Thoracic aorta (tissue), 2 donors: ENCODE results near the gene TENM4. TPM values are rescaled to one million over a fixed set of nuclear protein-coding genes. Genes with fewer than 3 reads are reported as not detected.

Source experiments
- ATAC-seq: fragments of 150-250 bp; one replicate; pipeline ENCODE4 v1.8.0; 2017; ENCODE audit warnings: low read depth; ENCODE audit not compliant: insufficient number of reproducible peaks, low FRiP score
- DNase-seq: peaks from one replicate; pipeline ENCODE4 v3.0.0-alpha.2; 2020; ENCODE audit warnings: low spot score
- H3K27ac ChIP-seq, 2 donors: fragments of 200-600 bp; sonication (generic); 1 replicate in 1 of 2; 2 replicates in 1 of 2; pipeline ENCODE4 v1.5.1; 2016; ENCODE audit warnings: mild to moderate bottlenecking in 2 of 2, moderate library complexity in 2 of 2
- H3K27me3 ChIP-seq: fragments of 200-600 bp; sonication (generic); replicated peaks from 2 replicates; pipeline ENCODE4 v1.6.0; 2016; ENCODE audit warnings: mild to moderate bottlenecking; ENCODE audit not compliant: insufficient read depth
- H3K36me3 ChIP-seq: fragments of 200-600 bp; sonication (generic); one replicate; pipeline ENCODE4 v1.5.1; 2016
- H3K4me1 ChIP-seq, 2 donors: fragments of 200-600 bp; sonication (generic); 1 replicate in 1 of 2; 2 replicates in 1 of 2; pipeline versions ENCODE4 v1.5.1 to v1.6.0; 2016; ENCODE audit warnings: low read depth in 2 of 2, mild to moderate bottlenecking in 1 of 2; ENCODE audit not compliant: control insufficient read depth in 1 of 2
- H3K4me3 ChIP-seq: fragments of 200-600 bp; sonication (generic); 2 replicates; pipeline ENCODE4 v1.5.1; 2016; ENCODE audit warnings: mild to moderate bottlenecking
- H3K9me3 ChIP-seq: fragments of 200-600 bp; sonication (generic); 2 replicates; pipeline ENCODE4 v1.5.1; 2016
- CTCF ChIP-seq: fragments of 200-600 bp; sonication (generic); IDR thresholded peaks from one replicate; pipeline ENCODE4 v1.5.1; 2019; ENCODE audit warnings: antibody characterized with exemption
- total RNA-seq, 2 donors: library from RNA; depleted of rRNA; stranded (reverse); fragments of >200 nt; gene quantifications; one replicate each; pipeline versions ENCODE4 v1.1.0 to v1.2.3, GENCODE V29; 2016

TENM4 gene
- total RNA-seq, 2 donors from 2014 or later: 6.1 to 13.3 TPM

DNA sequence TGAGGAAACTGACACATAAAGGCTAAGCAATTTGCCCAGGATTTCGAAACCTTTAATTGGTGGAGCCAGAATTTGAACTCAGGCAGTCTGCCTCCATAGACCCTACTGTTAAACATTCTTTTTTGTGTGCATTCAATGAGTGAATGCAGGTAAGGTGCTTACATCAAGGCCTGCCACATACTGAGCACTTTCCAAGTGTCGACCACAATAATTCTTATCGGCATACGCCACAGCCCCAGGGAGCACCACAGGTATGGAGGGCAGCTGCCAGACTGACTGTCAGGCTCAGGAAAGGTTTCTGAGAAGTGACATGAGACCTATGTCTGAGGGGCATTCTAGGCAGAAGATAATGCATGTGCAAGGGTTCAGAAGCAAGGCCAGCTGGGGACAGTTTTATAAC lies 531.4 kb downstream of the TENM4 start:
- no peaks in the 10 kb centered on the region for H3K9me3 ChIP-seq
- DNase-seq (no peak), ATAC-seq (no peak)
- no peaks in the 10 kb centered on the region for H3K36me3 ChIP-seq
- H3K4me1 ChIP-seq: no peaks in the 10 kb centered on the region
- no peak for TF ChIP-seq CTCF
- H3K27ac ChIP-seq: no peak overlapping the region
- no peak overlapping the region for H3K4me3 ChIP-seq
- H3K27me3 ChIP-seq: no peaks in the 10 kb centered on the region

DNA sequence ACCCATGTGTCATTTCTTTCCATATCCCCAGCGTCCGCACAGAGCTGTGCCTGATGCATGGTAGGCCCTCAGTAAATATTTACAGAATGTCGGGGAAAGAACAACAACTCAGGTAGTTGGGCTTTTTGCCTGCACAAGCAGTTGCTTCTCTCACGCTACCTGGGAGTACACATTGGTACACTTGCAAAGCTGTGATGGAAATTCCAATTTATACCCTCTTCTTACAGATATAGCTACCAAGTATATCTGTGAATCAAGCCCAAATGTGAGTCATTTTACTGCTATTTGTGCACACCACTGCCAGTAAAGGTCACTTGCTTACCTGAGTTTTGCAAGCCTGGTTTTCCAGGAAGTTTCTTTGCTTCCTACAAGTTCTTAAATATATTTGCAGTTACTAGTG lies 533.2 kb downstream of the TENM4 start:
- no peaks in the 10 kb centered on the region for H3K9me3 ChIP-seq
- TF ChIP-seq CTCF: no peak
- no peak overlapping the region for H3K4me3 ChIP-seq
- DNase-seq: no peak
- no peak for ATAC-seq
- no peaks in the 10 kb centered on the region for H3K4me1 ChIP-seq
- no peak overlapping the region for H3K27ac ChIP-seq
- no peaks in the 10 kb centered on the region for H3K36me3 ChIP-seq
- H3K27me3 ChIP-seq: no peaks in the 10 kb centered on the region

GRCh38 chr11:78906566-78906965 lies 534.3 kb downstream of the TENM4 start:
- Histone ChIP-seq H3K9me3 (no peaks in the 10 kb centered on the region), H3K4me3 (no peak overlapping the region), H3K27ac (no peak overlapping the region), H3K4me1 (no peaks in the 10 kb centered on the region), H3K36me3 (no peaks in the 10 kb centered on the region), H3K27me3 (no peaks in the 10 kb centered on the region)
- TF ChIP-seq CTCF: no peak
- no peak for ATAC-seq
- DNase-seq: no peak

DNA sequence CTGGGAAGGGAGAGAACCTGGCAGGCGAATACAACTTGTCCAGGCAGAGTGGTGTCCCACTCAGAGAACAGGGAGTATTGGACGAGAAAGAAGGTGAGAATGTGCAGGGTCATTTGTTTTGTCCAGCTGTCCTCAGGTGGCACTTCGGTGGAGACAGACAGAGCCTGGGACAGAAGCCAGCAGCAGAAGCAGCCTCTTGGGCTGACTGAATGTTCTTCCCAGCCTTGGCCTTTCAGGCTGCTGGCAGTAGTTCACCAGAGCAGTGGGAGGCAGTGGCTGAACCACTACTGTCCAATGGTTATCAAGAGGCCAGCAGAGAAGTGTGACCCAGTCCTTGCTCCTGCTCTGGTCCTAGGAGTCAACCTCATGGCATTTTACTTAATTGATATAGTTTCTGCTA lies 535.1 kb downstream of the TENM4 start:
- H3K27ac ChIP-seq: no peak overlapping the region
- ATAC-seq (no peak), DNase-seq (no peak)
- no peaks in the 10 kb centered on the region for H3K9me3 ChIP-seq
- H3K4me1 ChIP-seq: no peaks in the 10 kb centered on the region
- no peak for TF ChIP-seq CTCF
- H3K4me3 ChIP-seq: no peak overlapping the region
- no peaks in the 10 kb centered on the region for H3K36me3 ChIP-seq
- no peaks in the 10 kb centered on the region for H3K27me3 ChIP-seq

GRCh38 chr11:78902771-78903507 lies 537.9 kb downstream of the TENM4 start:
- no peak overlapping the region for H3K27ac ChIP-seq
- no peaks in the 10 kb centered on the region for H3K9me3 ChIP-seq
- no peak for ATAC-seq
- H3K27me3 ChIP-seq: no peaks in the 10 kb centered on the region
- no peaks in the 10 kb centered on the region for H3K36me3 ChIP-seq
- H3K4me1 ChIP-seq: no peaks in the 10 kb centered on the region
- DNase-seq: no peak
- no peak for TF ChIP-seq CTCF
- H3K4me3 ChIP-seq: peak overlapping the region; percentile 32
